Posterior cingulate gyrus (tissue), 11 donors: Measurements from ENCODE around the gene MIGA1.
"Not testable (repeated sequence)": the region's sequence is repeated elsewhere in the genome, so short reads cannot be mapped to it uniquely, and the experiment has no call there.

ENCODE experiments used
- DNase-seq, 10 donors: peaks; one replicate each; pipeline versions ENCODE4 v3.0.0 to v3.0.0-alpha.2; 2020 to 2021; ENCODE audit warnings: mixed read lengths in 3 of 10
- intact Hi-C: fragments of 100-400 bp; cut with DNase I; formaldehyde crosslinking; loops from one replicate; pipeline ENCODE4 v1.15.1; 2023

MIGA1 gene

GRCh38 chr1:77899647-77900320, 120.3 kb downstream of the MIGA1 start:
- intact Hi-C loops: loop anchor here (5.0 kb wide), 1 partner anchor 747 kb away; no protein-coding TSS in a partner anchor
- DNase-seq: no peak

DNA sequence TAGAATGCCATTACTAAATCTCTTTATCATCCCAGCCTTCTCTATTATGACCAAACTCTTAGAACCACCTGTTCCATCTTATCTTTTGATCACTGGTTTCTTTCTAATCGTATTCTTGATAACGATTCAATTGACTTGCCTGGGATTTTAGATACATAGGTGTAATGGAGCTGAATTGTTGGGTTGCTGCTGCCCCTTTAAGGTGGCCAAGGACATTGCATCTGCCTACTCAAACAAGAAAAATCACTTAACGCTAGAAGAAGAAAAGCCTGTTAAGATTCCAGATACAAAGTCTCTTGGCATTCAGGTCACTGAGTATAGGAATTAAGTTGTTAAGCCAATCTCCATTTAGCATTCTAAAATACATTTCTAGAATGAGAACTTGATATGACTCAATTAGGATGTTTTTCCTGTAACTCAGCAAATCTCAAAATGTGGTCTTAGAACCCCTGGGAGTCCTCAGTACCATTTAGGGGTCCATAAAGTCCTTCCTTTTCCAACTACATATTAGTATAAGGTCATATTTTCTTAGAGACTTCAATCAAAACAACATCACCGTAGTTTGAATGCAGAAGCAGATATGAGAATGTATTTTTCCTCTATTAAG, 121.3 kb downstream of the MIGA1 start:
- DNase-seq: peak in 3 of 10 donors; percentile 15 to 38 (median 25)

GRCh38 chr1:77905603-77906002, 126.2 kb downstream of the MIGA1 start:
- no peak for DNase-seq
- intact Hi-C loops: no loop called here

More for the DNA sequence above, 121.3 kb downstream of the MIGA1 start:
- intact Hi-C loops: loop anchor here (5.0 kb wide), 1 partner anchor 748 kb away; no protein-coding TSS in a partner anchor

DNA sequence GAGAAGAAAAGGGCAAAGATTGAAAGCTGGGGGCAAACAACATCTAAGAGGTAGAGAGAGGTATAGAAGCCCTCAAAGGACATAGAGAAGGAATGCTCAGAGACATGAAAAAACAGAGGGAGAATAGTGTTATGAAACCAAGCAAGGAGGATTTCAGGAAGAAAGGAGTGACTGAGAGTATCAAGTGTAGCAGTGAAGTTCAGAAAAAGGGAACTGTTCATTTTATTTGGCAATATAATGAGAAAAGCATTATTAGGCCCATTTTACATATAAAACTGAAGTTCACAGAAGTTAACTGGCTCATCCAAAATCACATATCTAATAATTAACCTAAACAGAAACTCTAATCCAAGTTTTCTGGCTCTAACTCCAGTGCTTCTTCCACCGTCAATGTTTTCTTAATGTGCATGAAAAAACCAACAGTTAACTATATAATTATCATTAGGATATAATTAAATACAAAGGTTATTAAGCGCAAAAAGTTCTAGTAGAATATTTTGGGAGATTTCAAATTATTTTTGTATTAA, 126.6 kb downstream of the MIGA1 start:
- intact Hi-C loops: no loop called here
- no peak for DNase-seq

DNA sequence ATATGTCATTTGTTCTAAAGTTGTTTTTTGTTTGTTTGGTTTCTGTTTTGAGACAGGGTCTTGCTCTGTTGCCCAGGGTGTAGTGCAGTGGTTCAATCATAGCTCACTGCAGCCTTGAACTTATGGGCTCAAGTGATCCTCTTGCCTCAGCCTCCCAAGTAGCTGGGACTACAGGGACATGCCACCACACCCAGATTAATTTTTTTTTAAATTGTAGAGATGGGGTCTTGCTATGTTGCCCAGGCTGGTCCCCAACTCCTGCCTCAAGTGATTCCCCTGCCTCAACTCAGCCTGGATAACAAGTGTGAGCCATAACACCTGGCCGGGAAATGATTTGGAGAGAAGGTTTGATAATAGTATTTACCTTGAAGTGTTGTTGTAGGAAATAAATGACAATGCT, 127.2 kb downstream of the MIGA1 start:
- intact Hi-C loops: no loop called here
- DNase-seq: no peak

GRCh38 chr1:77910116-77910515, 130.7 kb downstream of the MIGA1 start:
- no peak for DNase-seq
- intact Hi-C loops: no loop called here

GRCh38 chr1:77918918-77919317, 139.5 kb downstream of the MIGA1 start:
- intact Hi-C loops, DNase-seq: not testable (repeated sequence)

GRCh38 chr1:77925518-77925917, 146.1 kb downstream of the MIGA1 start:
- intact Hi-C loops: no loop called here
- no peak for DNase-seq

DNA sequence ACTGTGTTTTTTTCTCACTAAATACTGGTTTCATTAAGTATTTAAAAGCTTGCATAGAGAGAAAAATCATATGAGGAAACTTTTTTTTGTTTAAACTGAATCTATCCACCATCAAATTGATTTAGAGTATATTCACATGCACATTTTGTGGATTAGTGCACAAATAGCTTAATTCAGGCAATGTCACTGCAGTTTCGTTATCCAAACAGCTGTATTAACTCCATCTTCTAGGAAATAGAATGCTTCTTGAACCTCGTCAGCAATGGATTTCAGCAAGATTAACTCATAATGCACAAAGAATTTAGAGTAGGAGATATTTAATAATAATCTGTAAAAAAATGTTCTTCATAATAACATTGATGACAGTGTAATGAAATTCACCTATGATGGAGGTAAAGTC, 146.5 kb downstream of the MIGA1 start:
- DNase-seq: no peak
- intact Hi-C loops: no loop called here

GRCh38 chr1:77926561-77927357, 147.3 kb downstream of the MIGA1 start:
- intact Hi-C loops: no loop called here
- DNase-seq: no peak

- intact Hi-C loops: no loop called here
- DNase-seq: no peak
Measured at GRCh38 chr1:77927414-77927813, 148.0 kb downstream of the MIGA1 start.
